ENCODE measurements around the gene ZMAT2. TPM values are rescaled to one million over a fixed set of nuclear protein-coding genes. Genes with fewer than 3 reads are reported as not detected.

ZMAT2 gene
- polyA plus RNA-seq, 2 of the 4 experiments (the other 2 are of a cell fraction), result 90.9 to 208 TPM

- peak; percentile 40; the same call in 1 of the 2 replicates for TF ChIP-seq E2F6 (IDR thresholded peaks at IDR 0.05; ENCODE audit: borderline replicate concordance, low read depth)
- TF ChIP-seq PHF8 (IDR thresholded peaks at IDR 0.05; ENCODE audit: borderline replicate concordance, low read depth), result peak; percentile 56; the same call in 1 of the 2 replicates
- TF ChIP-seq NPAS2 (CRISPR knock-in tag; IDR thresholded peaks at IDR 0.05; ENCODE audit: borderline replicate concordance), result no peak
- TF ChIP-seq SMC3 (IDR thresholded peaks at IDR 0.05), result 0 out of 3 replicates have a peak, but pooled peaks have one; percentile 22
- TF ChIP-seq RFX5 (IDR thresholded peaks at IDR 0.05), result peak; percentile 13; the same call in 1 of the 2 replicates
- TF ChIP-seq CEBPB (IDR thresholded peaks at IDR 0.05), result no peak
- TF ChIP-seq, protein P1, sequence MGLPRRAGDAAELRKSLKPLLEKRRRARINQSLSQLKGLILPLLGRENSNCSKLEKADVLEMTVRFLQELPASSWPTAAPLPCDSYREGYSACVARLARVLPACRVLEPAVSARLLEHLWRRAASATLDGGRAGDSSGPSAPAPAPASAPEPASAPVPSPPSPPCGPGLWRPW (IDR thresholded peaks at IDR 0.05), result no peak
- TF ChIP-seq SREBF2 (IDR thresholded peaks at IDR 0.05), result no peak
- peak; percentile 93 for TF ChIP-seq POLR2A (IDR thresholded peaks at IDR 0.05; ENCODE audit: low read length)
- no peak for TF ChIP-seq ZC3H11A (IDR thresholded peaks at IDR 0.05)
- TF ChIP-seq JUN (IDR thresholded peaks at IDR 0.05), result peak; percentile 89 to 90; a peak in 4 of 5 replicates
- TF ChIP-seq, protein P2, sequence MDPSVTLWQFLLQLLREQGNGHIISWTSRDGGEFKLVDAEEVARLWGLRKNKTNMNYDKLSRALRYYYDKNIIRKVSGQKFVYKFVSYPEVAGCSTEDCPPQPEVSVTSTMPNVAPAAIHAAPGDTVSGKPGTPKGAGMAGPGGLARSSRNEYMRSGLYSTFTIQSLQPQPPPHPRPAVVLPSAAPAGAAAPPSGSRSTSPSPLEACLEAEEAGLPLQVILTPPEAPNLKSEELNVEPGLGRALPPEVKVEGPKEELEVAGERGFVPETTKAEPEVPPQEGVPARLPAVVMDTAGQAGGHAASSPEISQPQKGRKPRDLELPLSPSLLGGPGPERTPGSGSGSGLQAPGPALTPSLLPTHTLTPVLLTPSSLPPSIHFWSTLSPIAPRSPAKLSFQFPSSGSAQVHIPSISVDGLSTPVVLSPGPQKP (IDR thresholded peaks at IDR 0.05; ENCODE audit: low read depth, low read length), result no peak
- no peak for TF ChIP-seq HOXA7 (CRISPR knock-in tag; IDR thresholded peaks at IDR 0.05)
- peak; percentile 50; the same call in 1 of the 2 replicates for TF ChIP-seq KDM5A (IDR thresholded peaks at IDR 0.05)
- TF ChIP-seq MYC (IDR thresholded peaks at IDR 0.05; ENCODE audit: borderline replicate concordance, low read length), result peak; percentile 73
- TF ChIP-seq GATA3 (IDR thresholded peaks at IDR 0.05; ENCODE audit: borderline replicate concordance), result no peak
Measured at GRCh38 chr5:140690941-140691924, 9.0 kb upstream of the ZMAT2 start, which contains the start of the genes HARS1 and HARS2 (continued).

- 81% methylated on average over 5 of the region's 5 CpGs for WGBS (ENCODE audit: missing lambda C conversion rate)
- no peak for ATAC-seq
- Histone ChIP-seq H3K4me1 (peaks cover 17% of the 10 kb centered on the region), H3K4me3 (no peak overlapping the region), H3K27ac (no peak overlapping the region), H3K4me2 (no peak overlapping the region), H3K9me3 (no peaks in the 10 kb centered on the region)
- FAIRE-seq, result no peak
- TF ChIP-seq, protein P3, sequence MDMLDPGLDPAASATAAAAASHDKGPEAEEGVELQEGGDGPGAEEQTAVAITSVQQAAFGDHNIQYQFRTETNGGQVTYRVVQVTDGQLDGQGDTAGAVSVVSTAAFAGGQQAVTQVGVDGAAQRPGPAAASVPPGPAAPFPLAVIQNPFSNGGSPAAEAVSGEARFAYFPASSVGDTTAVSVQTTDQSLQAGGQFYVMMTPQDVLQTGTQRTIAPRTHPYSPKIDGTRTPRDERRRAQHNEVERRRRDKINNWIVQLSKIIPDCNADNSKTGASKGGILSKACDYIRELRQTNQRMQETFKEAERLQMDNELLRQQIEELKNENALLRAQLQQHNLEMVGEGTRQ (IDR thresholded peaks at IDR 0.05), result no peak
- TF ChIP-seq NR3C1 (IDR thresholded peaks at IDR 0.05) (no peak), BHLHE40 (IDR thresholded peaks at IDR 0.05; ENCODE audit: low read depth, low read length) (no peak), RNF2 (IDR thresholded peaks at IDR 0.05; ENCODE audit: borderline replicate concordance, low read depth) (no peak), MAZ (IDR thresholded peaks at IDR 0.05; ENCODE audit: borderline replicate concordance, low read depth, low read length) (no peak), SMC3 (IDR thresholded peaks at IDR 0.05) (no peak), HEYL (CRISPR knock-in tag; IDR thresholded peaks at IDR 0.05) (no peak), ESRRA (IDR thresholded peaks at IDR 0.05; ENCODE audit: borderline replicate concordance, low read length) (no peak), HOXA7 (CRISPR knock-in tag; IDR thresholded peaks at IDR 0.05) (no peak), ZSCAN20 (CRISPR knock-in tag; IDR thresholded peaks at IDR 0.05) (no peak), ZFP36 (IDR thresholded peaks at IDR 0.05; ENCODE audit: borderline replicate concordance, partially characterized antibody) (no peak), RARB (CRISPR knock-in tag; IDR thresholded peaks at IDR 0.05) (no peak), EP300 (IDR thresholded peaks at IDR 0.05) (no peak), FOSB (CRISPR knock-in tag; IDR thresholded peaks at IDR 0.05) (no peak)
- TF ChIP-seq, protein P2 (IDR thresholded peaks at IDR 0.05; ENCODE audit: low read depth, low read length), result no peak
- TF ChIP-seq, protein P4, sequence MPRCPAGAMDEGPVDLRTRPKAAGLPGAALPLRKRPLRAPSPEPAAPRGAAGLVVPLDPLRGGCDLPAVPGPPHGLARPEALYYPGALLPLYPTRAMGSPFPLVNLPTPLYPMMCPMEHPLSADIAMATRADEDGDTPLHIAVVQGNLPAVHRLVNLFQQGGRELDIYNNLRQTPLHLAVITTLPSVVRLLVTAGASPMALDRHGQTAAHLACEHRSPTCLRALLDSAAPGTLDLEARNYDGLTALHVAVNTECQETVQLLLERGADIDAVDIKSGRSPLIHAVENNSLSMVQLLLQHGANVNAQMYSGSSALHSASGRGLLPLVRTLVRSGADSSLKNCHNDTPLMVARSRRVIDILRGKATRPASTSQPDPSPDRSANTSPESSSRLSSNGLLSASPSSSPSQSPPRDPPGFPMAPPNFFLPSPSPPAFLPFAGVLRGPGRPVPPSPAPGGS (IDR thresholded peaks at IDR 0.05), result no peak
- no peak for DNase-seq (ENCODE audit: low read depth in 1 of 2, low spot score in 1 of 2)
- CTCF ChIA-PET, result interaction anchor here (1.3 kb wide), 1 partner anchor 8 kb away, joined by 4 read pairs; no protein-coding TSS in a partner anchor
- POLR2A ChIA-PET, result no interaction called here
Measured at GRCh38 chr5:140694276-140694675, 6.0 kb upstream of the ZMAT2 start.

All from A549 (cell line).